LNCaP clone FGC (cell line): ENCODE results near the gene SLC13A4.

Experiments used
- DNase-seq: peaks from one replicate; pipeline ENCODE4 v3.0.0-alpha.2; 2011; ENCODE audit warnings: low read depth
- H3K4me3 ChIP-seq: 2 replicates; pipeline ENCODE4 v1.5.1; 2011; ENCODE audit warnings: mild to moderate bottlenecking, low read depth, low read length, control low read depth
- CTCF ChIP-seq: IDR thresholded peaks from 2 replicates; pipeline ENCODE4 v1.5.1; 2012; ENCODE audit warnings: mild to moderate bottlenecking; ENCODE audit not compliant: control insufficient read depth, insufficient read depth; ENCODE audit errors: extremely low read depth

SLC13A4 gene

DNA sequence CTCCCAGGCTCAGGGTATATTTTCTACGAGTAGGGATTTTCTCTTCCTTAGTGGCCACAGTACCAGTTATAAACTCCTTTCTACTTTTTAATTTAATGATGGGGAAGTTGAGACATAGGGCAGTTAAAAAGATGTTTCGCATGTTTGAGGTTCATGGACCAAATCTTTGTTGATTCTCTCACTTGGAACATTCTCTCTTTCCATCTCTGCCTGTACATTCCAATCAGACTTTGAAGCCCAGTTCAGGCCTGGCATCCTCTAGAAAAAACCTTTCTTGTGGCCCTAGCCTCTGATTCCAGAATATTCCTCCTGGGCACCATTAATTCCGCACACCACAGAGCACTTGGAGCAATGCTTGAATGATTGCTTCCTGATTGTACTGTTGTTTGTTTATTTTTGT, 18.5 kb downstream of the SLC13A4 start:
- no peak overlapping the region for H3K4me3 ChIP-seq
- TF ChIP-seq CTCF, result no peak
- DNase-seq, result no peak

- no peak for DNase-seq
- TF ChIP-seq CTCF, result no peak
- H3K4me3 ChIP-seq, result no peak overlapping the region
Measured at GRCh38 chr7:135708041-135708440, 19.9 kb downstream of the SLC13A4 start.

GRCh38 chr7:135707570-135707966, 20.4 kb downstream of the SLC13A4 start:
- peak; percentile 21 for DNase-seq
- no peak overlapping the region for H3K4me3 ChIP-seq
- no peak for TF ChIP-seq CTCF

GRCh38 chr7:135706858-135707569, 21.0 kb downstream of the SLC13A4 start:
- DNase-seq, result no peak
- H3K4me3 ChIP-seq, result no peak overlapping the region
- TF ChIP-seq CTCF, result no peak

GRCh38 chr7:135706038-135706742, 21.8 kb downstream of the SLC13A4 start:
- DNase-seq, result no peak
- no peak overlapping the region for H3K4me3 ChIP-seq
- no peak for TF ChIP-seq CTCF

DNA sequence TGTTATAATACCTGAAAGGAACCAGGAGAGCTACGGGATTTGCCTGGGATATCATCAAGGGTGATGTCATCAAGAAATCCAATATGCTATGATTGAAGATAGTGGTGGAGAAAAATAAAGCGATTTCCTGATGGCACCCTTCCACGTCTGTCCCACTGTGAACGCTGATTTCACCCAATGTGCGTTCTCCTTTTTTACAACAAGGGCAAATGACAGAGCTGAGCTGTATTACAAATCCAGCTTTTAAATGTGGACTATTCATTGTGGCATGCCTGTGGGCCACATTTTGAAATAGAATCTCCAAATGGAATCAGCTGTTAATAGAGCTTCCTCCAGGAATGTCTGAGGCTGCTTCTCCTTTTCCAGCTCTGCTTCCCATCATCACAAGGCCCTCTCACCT, 23.3 kb downstream of the SLC13A4 start:
- TF ChIP-seq CTCF, result no peak
- DNase-seq, result no peak
- H3K4me3 ChIP-seq, result no peak overlapping the region

- TF ChIP-seq CTCF, result no peak
- no peak for DNase-seq
- H3K4me3 ChIP-seq, result no peak overlapping the region
Measured at GRCh38 chr7:135704074-135704473, 23.9 kb downstream of the SLC13A4 start.
